Smooth muscle cell of the brain vasculature (primary cell): ENCODE data around the gene CFAP299.
"Not testable (repeated sequence)": the region's sequence is repeated elsewhere in the genome, so short reads cannot be mapped to it uniquely, and the experiment has no call there.

Experiments used
- DNase-seq: peaks from one replicate; pipeline ENCODE4 v3.0.0-alpha.2; 2012; ENCODE audit warnings: low read depth, low spot score

The CFAP299 gene

DNA sequence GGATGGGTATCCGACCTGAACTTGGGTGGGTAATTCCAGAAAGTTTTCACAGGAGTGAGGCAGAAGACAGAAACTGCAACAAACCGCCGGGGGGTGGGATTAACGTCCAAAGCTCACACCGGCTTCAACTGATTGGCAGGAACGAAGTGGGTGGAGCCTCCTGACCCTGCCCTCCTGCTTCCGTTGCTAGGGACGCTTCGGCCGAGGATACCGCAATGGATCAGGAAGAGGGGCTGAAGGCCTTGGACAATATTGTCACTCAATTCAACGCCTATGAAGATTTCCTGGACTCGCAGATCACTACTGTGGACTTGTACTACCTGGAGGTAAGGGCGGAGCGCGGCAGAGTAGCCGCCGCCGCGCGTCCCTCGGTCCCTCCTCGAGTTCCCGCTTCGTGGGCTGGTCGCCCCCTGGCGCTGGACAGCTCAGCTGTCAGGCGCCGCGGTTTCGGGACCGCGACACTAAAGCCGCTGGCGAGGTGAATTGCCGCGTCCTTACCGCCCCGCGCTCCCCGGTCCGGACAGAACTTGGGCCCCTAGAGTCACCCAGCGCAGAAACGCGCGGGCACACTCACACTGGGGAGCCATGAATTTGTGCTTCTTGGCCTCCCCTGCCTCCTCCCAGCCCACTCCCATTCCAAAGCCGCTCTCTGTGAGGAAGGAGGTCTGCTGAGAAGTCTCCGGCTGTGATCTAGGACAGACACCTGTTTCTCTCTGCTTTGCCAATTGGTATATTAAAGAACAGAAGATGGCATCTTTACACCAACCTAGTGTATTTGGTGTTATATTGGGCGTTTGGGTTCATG lies at the start of gene CFAP299:
Gene CFAP299, plus strand, starts transcription at position 177 of the 805 bp plus-strand sequence.
- peak; percentile 62 for DNase-seq

DNA sequence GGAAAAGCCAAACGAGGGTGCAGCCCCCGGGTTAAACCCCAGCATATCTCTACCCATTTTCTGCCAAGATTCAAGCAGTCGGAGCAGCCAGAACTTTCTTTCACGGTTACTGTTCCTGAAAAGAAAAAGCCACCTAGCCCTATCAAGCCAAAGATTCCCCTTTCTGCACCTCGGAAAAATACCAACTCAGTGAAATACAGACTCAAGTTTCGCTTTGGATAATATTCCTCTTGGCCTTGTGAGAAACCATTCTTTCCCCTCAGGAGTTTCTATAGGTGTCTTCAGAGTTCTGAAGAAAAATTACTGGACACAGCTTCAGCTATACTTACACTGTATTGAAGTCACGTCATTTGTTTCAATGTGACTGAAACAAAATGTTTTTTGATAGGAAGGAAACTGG lies 49.1 kb upstream of the CFAP299 start:
- no peak for DNase-seq

DNA sequence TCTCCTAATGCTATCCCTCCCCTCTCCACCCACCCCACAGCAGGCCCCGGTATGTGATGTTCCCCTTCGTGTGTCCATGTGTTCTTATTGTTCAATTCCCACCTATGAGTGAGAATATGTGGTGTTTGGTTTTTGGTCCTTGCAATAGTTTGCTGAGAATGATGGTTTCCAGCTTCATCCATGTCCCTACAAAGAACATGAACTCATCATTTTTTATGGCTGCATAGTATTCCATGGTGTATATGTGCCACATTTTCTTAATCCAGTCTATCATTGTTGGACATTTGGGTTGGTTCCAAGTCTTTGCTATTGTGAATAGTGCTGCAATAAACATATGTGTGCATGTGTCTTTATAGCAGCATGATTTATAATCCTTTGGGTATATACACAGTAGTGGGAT lies 44.9 kb upstream of the CFAP299 start:
- not testable (repeated sequence) for DNase-seq

DNA sequence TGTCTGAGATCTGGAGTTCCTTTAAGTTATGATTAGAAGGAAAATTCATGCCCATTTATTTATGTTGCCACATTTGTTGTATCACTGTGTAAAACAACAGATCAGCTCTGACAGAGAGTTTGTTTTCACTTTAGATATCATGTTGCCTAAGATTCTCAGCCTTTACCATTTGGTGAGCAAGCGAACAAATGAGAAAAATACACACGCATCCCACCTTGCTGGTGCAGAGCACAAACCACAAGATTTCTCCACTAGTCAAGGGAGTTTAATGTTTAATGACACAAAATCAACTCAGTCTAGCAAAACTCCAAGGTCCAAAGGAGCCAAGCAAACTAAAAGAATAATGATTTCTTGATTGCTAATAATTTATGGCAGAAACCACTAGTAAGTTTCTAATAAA lies 41.3 kb upstream of the CFAP299 start:
- DNase-seq, result no peak

DNA sequence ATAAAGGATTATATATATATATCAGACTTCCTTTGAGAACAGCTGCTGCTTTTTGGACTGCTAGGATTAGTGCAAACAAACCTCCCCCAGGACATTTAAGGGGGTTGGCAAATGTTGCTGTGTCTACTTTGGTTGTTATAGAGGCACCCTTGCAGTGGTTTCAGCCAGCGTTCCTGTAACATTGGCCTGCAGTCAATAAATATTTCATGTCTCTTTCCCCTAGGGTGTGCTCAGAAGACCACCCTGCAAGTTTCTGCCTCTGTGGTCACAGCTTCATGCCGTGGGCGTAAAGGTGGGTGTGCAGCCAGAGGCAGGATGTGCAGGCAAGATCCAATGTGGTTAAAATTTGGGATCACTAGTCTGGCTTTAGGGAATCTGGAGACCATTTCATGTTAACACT lies 40.2 kb upstream of the CFAP299 start:
- DNase-seq, result no peak

DNA sequence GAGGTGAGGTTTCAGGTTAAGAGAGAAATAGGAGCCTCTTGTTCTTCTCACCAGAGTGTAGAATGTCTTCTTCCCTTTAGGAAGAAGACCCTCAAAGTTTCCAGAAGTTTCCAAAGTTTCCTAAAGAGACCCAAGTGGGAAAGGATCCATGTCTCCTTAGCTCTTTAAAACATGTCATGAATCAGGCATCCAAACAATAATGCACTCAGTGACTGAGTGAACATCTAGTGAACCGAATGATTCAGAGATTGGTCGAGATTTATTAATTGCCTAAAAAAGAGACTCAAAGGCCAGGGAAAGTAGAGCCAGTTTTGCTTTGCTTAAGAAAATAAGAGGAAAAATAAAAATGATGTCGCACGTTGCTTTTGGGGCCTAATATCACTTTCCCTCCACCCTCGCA lies 39.7 kb upstream of the CFAP299 start:
- DNase-seq, result no peak

DNA sequence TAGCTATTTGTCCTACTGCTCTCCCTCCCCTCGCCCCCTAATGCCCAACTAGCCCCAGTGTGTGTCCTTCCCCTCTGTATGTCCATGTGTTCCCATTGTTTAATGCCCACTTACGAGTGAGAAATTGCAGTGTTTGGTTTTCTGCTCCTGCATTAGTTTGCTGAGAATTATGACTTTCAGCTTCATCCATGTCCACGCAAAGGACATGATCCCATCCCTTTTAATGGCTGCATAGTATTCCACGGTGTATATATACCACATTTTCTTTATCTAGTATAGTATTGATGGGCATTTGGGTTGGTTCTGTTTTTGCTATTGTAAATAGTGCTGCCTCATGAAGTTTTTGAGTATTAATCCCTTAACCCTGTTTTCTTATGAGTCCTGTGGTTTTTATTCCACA lies 33.6 kb upstream of the CFAP299 start:
- no peak for DNase-seq

DNA sequence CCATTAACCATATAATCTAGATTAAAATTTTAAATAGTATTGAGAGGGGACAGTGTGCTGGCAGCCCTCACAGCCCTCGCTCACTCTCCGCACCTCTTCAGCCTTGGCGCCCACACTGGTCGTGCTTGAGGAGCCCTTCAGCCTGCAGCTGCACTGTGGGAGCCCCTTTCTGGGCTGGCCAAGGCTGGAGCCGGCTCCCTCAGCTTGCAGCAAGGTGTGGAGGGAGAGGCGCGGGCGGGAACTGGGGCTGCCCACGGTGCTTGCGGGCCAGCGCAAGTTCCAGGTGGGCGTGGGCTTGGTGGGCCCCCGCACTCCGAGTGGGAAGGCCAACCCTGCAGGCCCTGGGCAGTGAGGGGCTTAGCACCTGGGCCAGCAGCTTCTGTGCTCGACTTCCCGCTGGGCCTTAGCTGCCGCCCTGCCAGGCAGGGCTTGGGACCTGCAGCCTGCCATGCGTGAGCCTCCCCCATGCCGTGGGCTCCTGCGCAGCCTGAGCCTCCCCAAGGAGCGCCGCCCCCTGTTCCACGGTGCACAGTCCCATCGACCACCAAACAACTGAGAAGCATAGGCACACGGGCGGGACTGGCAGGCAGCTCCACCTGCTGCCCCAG lies 32.8 kb upstream of the CFAP299 start:
- no peak for DNase-seq

DNA sequence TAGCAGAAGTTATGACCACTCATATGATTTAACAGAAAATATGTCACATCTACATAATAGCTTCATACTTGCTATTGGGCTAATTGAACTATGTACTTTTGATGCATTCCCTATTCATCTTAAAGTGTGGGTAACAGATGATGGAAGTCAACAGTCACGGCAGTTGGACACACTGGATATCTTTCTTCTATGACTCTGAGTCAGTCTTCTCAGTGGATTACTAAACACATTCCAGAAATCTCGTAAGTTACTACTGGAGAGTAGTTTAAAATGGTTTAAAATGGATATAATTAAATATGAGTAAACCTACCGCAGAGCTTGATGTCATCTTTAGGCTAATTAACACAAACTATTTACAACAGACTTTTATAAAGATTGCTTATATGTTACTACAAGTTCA lies 30.1 kb upstream of the CFAP299 start:
- no peak for DNase-seq

DNA sequence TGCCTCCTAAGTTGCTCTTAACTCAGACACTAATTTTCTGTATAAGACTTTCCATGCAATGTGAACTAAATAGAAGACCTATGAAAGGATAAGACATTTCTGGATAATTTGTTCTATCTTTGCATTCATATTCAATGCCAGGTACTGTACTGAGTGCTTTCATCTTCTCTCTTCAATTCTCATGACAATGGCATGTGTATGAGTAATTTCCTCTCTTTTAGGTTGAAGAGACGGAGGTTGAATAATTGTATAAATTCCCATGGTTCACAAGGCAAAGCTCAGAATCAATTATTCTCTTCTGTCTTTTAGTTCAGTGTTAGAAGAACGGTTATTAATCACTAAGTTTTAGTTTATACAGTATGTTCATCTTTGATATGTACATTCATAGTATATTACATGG lies 29.3 kb upstream of the CFAP299 start:
- no peak for DNase-seq

DNA sequence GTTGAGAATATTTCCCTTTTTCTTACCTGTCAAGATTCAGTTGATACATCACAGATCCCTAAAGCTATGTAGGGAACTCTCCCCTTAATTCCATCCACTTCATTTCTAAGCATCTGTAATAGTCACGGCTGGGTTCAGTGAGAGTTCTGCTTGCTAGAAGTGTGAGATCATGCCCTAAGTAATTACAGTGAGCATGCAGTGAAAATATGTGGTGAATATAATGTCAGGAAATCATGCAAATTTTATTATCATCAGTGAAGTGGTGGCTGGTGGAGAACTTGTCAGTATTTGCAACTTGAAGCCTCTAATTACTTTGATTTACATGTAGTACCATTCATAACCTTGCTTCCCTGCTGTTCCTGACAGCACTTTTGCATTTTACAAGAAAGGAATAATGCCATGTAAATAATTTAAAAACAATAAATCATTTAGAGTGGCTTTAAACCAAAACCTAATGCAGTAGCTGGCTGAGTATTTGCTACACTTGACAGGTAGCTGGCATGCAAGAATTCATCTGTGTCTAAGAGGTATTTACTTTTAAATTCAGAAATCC lies 28.3 kb upstream of the CFAP299 start:
- no peak for DNase-seq

DNA sequence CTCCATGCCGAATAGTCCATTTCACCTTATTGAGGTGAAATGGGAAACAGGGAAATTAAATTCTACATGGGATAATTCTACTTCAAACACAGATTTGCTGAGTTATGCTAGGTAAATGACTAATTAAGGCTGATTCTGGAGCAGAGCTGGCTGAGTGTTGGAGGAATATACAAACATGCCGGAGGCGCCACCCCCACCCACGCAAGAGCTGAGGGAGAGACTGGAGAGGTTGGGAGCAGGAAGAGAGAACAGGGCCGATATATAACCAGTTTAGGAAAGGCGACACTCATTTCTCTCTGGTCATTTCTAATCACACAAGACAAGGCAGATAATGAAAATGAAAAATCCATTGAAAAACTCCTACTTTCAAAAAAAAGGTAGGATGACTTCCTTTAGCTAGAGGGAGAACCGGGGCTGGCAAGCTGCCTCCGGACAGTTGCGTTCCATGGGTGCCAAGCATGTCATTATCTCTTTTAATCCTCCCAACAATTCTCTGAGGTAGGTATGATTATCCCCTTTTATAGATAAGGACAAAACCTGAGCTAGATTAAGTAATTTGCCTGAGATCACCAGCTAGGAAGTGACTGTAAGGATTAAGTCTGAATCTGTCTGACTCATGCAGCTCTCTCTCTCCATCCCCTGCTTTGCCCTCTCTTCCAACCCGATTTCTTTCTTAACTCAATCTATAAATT lies 27.6 kb upstream of the CFAP299 start:
- no peak for DNase-seq

DNA sequence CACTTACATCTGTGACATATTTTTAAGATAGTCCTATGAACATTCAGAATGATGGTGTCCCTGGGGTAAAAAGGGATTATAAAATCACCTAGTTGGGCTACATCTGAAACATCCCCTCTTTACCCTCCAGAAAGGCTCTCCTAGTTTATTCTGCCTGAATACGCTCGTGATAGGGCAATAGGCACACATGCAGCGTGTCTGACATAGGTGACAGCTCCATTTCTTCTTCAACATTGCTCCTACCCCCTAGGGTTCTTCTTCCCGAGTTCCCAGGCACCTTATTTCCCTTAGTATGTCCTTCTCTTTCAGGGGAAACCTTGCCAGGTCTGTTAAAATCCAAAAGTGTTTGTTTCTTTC lies 27.1 kb upstream of the CFAP299 start:
- no peak for DNase-seq

DNA sequence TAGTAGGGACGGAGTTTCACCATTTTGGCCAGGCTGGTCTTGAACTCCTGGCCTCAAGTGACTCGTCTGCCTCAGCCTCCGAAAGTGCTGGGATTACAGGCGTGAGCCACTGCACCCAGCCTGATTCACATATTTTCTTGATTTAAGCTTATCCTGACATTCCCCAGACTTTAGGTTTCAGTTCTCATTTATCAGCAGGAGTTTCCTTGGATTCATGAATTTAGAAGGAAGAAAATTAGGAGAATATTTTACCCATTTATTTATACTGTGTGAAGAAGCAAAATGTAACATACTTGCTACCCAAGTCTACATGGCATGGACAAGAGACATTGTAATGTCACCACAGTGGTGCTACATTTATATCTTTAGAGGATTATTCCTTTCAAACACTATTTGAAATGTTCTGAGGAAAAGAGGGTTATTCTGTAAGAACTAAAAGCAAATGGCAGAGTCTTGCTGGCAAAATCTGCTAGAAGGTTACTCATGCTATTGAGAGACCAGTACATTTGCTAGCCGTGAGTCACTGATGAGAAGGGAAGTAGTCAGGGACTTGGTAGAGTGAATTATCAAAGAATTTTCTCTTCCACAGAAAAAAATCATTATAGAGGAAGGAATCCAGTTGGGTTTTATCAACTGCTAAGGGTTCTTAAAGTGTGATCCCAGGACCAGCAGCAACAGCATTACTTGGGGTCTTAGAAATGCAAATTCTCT lies 26.1 kb upstream of the CFAP299 start:
- DNase-seq, result peak; percentile 40

DNA sequence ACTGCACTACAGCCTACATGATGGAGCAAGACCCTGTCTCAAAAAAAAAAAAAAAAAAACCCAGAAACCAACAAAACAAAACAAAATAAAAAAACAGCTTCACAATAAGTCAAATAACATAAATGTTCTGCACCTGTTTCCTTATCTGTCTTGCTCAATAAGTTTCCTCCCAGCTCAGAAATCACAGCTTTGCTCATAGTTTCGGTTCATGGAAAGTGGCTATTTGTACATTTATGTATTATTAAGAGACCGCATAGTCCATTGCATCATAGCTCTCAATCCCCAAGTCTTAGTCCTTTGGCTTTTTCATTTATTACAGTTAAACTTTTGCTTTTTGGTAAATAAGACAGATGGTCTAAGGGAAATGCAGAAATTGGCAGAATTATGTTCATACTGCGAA lies 24.4 kb upstream of the CFAP299 start:
- no peak for DNase-seq

DNA sequence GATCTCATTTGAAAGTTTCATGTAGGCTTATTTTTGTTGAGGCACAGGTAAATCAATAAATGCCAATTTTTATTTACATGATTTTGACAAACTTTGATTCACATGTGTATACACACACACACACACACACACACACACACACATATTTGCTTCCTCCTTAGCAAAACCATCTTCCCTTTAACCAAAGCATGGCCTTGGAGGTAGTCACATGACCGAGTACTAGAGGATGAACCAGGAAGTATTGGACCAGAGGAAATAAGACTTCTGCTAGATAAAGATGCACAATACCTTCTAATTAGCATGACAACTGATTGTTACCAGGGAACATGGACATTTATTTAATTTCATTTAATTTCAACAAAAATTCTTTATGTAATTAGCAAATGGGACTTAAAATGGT lies 23.4 kb upstream of the CFAP299 start:
- DNase-seq, result no peak

DNA sequence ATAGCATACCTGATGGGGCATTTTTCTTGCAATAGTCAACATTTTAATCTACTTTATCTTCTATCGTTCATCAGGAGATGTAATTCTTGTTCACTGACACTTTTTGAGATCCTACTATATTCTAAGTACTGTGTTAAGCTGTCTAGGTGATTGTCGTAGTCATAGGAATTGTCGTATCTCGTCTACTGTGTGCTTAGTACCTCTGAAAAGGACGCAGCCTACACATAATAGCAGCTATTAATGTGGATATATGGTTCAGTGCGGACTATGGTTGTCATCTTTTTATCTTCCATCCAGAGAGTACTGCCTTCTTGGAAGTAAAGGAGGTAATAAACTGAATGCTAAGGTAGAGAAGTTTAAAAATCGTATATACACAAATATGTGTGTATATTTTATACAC lies 21.9 kb upstream of the CFAP299 start:
- DNase-seq, result no peak

DNA sequence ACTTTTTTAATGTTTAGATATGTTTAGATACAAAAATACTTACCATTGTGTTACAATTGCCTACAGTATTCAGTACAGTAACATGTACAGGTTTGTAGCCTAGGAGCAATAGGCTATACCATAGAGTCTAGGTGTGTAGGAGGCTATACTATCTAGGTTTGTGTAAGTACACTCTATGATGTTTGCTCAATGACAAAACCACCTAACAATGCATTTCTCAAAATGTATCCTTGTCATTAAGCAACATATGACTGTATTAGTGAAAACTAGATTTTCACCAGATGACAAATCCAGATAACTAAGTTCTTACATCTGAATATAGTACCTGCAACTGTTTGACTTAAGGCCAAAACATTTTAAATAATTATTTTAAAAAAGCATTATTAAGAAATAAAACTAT lies 19.7 kb upstream of the CFAP299 start:
- not testable (repeated sequence) for DNase-seq

DNA sequence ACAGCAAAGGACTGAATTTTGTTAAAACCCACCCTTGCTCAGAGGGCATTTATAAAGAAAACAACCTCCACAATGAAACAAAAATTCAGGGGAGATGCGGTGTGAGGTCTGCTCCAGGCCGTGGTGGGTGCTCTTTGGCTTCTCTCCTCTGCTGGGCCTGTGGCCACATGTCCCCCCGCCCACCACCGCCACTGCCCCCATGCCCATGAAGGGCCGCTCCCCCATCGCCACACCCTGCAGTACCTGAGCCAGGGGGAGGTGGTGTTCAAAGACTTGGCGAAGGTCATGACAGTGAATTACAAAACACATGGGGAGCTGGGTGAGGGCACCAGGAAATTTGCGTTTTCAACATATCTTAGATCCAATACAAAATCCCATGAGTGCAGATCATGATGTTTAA lies 14.2 kb upstream of the CFAP299 start:
- DNase-seq, result no peak

DNA sequence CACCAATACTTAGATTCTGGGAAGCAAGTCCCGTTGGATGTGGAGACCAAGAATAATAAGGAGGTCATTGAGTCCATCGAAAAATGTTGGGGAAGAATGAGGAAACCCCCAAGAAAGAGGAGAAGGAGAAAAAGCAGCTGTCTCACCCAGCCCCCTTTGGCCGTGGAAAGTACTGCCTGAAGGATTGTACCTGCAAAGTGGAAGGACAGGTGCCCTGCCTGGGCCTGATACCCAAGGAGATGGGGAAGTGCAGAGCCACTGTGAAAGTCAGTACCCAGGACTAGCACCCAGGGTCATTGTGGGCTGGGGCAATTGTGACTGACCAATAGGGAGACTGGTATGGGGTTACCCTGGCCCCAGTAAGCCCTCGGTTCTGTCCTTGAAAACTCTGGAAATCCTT lies 13.8 kb upstream of the CFAP299 start:
- no peak for DNase-seq

DNA sequence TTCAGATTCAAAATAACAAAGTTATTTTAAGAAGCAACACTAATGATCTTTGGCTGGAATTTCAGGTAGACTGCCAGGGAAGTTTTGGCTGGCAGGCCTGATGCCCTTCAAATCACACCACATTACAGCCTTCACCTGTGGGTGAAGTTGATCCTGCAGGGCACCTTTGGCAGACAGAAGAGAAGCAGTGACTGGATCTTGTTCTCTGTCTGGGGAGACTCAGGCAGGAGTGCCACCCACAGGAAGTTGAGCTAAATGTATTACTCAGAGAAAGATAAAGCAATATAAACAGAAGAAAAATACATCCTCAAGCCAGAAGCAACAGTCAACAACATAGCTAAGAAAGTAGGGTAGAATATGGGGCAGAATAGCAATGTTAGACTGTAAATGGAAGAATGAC lies 12.8 kb upstream of the CFAP299 start:
- DNase-seq, result no peak

DNA sequence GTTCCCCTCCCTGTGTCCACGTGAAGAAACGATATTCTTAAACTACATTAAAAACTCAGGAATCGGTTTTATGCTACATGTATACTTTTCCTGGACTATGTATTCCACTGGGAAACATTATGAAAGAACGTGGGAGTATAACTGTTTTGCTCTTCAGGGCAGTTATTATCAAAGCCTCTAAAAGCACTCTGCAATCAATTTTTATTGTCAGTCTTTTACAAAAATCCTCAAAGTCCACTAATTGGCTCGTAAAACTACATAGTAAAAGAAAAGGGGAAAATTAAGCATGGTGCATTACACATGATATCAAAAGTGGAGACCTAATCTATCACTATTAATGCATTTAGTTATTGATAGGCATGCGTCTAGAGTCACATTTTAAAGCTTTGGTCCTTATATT lies 11.4 kb upstream of the CFAP299 start:
- no peak for DNase-seq
